ENCODE results near the gene CDC37.

GRCh38 chr19:10388957-10389356 is 14.4 kb downstream of the CDC37 start:
- no peak for TF ChIP-seq TAF1 (IDR thresholded peaks at IDR 0.05; ENCODE audit: low read depth, low read length)
- no peak for TF ChIP-seq POLR2A (IDR thresholded peaks at IDR 0.05; ENCODE audit: low read depth, low read length)

Measured in GM12891 (cell line).